Astrocyte of the spinal cord (primary cell): Measurements from ENCODE around the gene GHR.
"Not testable (repeated sequence)": the region's sequence is repeated elsewhere in the genome, so short reads cannot be mapped to it uniquely, and the experiment has no call there.

Experiments
- DNase-seq: peaks from one replicate; pipeline ENCODE4 v3.0.0; 2011; ENCODE audit warnings: low read depth, low spot score
- H3K4me3 ChIP-seq: 2 replicates; pipeline ENCODE4 v1.5.1; 2011; ENCODE audit warnings: low read depth, mild to moderate bottlenecking, low read length, moderate library complexity
- in situ Hi-C: cut with HindIII; loops from 2 replicates; pipeline ENCODE4 v1.10.0; 2017; ENCODE audit warnings: low sequenced_read_pairs
- TF ChIP-seq, protein P1 (sequence below): IDR thresholded peaks from 2 replicates; pipeline ENCODE4 v1.5.1; 2012; ENCODE audit warnings: low read depth, mild to moderate bottlenecking, low read length, inconsistent platforms

Gene GHR

GRCh38 chr5:42566652-42567295 lies 143.5 kb downstream of the GHR start:
- TF ChIP-seq, protein P1, sequence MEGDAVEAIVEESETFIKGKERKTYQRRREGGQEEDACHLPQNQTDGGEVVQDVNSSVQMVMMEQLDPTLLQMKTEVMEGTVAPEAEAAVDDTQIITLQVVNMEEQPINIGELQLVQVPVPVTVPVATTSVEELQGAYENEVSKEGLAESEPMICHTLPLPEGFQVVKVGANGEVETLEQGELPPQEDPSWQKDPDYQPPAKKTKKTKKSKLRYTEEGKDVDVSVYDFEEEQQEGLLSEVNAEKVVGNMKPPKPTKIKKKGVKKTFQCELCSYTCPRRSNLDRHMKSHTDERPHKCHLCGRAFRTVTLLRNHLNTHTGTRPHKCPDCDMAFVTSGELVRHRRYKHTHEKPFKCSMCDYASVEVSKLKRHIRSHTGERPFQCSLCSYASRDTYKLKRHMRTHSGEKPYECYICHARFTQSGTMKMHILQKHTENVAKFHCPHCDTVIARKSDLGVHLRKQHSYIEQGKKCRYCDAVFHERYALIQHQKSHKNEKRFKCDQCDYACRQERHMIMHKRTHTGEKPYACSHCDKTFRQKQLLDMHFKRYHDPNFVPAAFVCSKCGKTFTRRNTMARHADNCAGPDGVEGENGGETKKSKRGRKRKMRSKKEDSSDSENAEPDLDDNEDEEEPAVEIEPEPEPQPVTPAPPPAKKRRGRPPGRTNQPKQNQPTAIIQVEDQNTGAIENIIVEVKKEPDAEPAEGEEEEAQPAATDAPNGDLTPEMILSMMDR: no peak
- in situ Hi-C loops: no loop called here
- peak; percentile 39 for DNase-seq
- H3K4me3 ChIP-seq: no peak overlapping the region

DNA sequence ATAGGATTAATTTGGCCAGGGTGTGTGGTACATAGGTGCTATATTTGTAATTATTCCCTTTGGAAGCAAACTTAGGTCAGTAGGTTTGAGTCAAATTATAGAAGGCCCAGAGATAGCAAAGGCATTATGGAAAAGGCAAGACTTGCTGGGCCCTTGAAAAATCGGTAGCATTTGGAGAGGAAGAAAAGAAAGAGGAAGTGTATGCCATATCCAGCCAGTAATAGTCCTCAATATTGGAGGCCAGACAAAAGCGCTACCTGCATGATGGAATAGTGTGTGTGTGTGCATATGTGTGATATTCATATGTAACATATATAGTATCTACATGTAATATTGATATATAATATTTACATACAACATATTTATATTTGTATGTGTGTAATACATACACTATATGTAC lies 146.1 kb downstream of the GHR start:
- DNase-seq: no peak
- TF ChIP-seq, protein P1: no peak
- no peak overlapping the region for H3K4me3 ChIP-seq
- in situ Hi-C loops: no loop called here

DNA sequence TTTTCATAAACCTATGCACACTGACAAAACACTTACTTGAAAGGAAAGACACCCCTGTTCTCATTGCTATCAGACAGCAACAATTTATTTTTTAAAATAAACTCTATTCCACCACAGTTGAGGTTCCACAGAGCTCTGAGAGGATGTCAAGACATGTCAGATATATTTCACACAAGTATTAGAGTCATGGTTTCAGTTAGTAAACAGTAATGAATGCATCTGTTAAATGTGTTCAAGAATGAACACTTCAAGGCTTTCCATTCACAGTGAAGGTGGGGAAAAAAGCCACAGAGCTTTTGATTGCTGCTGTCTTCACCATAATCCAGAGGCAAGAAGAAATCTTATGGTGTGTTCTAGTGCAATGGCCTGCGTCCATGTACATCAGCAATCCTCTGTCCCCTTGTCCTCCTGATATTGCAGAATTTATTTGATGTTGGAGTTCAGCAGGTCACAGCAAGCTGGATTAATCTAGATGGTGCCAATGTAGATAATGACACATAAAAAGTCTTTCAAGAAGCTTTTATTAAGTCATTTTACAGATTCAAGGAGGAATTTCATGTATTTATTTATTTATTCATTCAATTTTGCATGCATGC lies 146.8 kb downstream of the GHR start:
- DNase-seq: no peak
- TF ChIP-seq, protein P1: no peak
- no peak overlapping the region for H3K4me3 ChIP-seq
- in situ Hi-C loops: no loop called here

DNA sequence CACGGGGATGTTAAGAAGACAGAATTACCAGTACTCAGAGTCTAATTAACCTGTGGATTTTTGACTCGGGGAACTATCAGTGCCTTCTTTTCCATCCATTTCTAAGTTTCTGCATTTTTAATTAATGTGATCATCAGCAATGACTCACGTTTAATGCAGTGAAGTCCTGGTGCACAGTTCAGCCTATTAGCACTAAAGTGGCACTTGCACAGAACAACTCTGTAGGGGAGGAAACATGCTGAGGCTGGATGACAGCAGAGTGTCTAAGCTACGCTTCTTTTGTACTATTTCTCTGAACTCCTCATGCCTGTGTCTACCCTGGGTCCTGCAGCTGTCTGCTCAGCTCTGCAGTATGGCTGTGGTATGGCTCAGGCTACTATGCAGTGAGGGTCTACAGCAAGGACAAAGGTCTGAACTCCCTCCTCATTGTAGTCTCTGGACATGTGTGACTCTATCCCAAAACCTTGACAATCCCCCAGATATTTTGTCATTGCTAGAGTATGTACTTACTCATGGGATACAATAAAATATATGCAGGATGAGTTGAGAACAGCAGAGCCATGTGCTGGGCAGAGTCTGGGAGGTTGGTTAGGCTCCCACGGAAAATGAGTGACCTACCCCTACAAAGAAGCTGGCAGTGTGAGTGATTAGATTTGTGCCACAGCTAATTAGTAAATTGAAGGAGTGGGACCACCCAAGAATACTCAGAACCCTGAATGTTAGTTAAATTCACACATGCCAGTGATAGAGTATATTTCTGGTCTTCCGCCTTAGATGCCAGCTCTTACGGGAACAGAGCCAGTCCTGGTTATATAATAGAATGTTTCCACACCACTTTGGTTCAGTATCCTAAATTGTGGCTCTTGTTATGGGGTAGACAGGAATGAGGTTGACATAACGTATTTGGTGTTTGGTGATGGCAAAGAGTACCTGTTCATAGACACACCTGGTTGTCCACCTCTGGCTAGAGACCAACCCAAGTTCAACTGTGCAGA lies 148.0 kb downstream of the GHR start:
- in situ Hi-C loops: no loop called here
- H3K4me3 ChIP-seq: no peak overlapping the region
- DNase-seq: peak; percentile 41
- TF ChIP-seq, protein P1: no peak

DNA sequence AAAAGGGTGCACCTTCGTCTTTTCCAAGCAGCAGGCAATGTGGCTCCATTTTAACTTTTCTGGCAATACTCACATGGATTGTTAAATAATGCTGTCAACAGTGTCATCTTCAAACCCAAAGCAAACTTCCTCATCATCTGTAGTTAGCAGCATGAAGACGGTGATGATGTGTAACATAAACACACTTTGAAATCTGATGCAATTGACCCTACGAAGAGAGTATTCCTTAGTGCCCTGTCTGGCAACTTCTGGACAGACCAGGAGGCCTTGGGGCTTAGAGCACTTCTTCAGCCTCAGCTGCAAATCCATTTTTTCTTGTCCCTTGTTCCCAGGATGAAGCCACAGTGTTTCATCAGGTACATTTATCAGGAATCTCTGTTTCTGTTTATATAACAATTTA lies 149.1 kb downstream of the GHR start:
- TF ChIP-seq, protein P1: no peak
- in situ Hi-C loops: no loop called here
- DNase-seq: no peak
- no peak overlapping the region for H3K4me3 ChIP-seq

DNA sequence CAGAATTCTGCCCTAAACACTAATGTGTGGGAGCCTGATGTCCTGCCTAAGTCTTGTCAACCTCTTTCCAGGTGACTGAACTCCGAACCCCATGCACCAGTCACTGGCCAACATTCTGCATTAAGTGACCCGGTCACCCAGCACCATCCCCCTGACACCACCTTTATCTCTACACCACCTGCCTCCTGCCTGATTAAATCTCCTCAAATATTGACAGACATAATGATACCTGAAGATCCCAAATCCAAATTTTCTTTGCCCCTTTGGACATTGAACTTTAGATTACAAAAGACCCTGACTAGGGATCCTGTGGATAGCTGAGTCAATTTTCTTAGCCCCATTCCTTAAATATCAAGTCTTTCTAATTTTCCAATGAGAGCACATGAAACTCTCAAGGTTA lies 150.1 kb downstream of the GHR start:
- TF ChIP-seq, protein P1: no peak
- H3K4me3 ChIP-seq: no peak overlapping the region
- DNase-seq: no peak
- in situ Hi-C loops: no loop called here

DNA sequence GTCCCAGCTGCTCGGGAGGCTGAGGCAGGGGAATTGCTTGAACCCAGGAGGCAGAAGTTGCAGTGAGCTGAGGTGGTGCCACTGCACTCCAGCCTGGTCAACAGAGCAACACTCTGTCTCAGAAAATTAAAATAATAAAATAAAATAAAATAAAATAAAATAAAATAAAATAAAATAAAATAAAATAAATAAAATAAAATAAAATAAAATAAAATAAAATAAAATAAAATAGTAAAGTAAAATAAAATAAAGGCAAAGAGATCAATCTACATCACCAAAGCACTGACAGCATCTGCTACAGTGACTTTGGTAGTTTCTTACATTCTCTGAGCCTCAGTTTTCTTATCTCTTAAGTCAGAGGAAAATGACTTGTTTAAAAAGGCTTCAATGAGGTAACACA lies 152.7 kb downstream of the GHR start:
- DNase-seq, in situ Hi-C loops, H3K4me3 ChIP-seq: not testable (repeated sequence)

- H3K4me3 ChIP-seq, in situ Hi-C loops, DNase-seq: not testable (repeated sequence)
Observed at GRCh38 chr5:42578901-42579300, 155.7 kb downstream of the GHR start.
